Transverse colon (tissue), 4 donors: ENCODE measurements around the gene TBC1D8. TPM values are rescaled to one million over a fixed set of nuclear protein-coding genes. Genes with fewer than 3 reads are reported as not detected.

Source experiments
- DNase-seq: peaks from one replicate; pipeline ENCODE4 v3.0.0-alpha.2; 2019
- H3K27ac ChIP-seq, 4 donors: fragments of 200-600 bp; sonication (generic); 2 replicates each; pipeline ENCODE4 v1.5.1; 2016 to 2018; ENCODE audit warnings: inconsistent platforms in 4 of 4
- H3K27me3 ChIP-seq: fragments of 200-600 bp; sonication (generic); 2 replicates; pipeline ENCODE4 v1.5.1; 2017; ENCODE audit warnings: inconsistent platforms
- H3K36me3 ChIP-seq, 4 donors: fragments of 200-600 bp; sonication (generic); 2 replicates each; pipeline ENCODE4 v1.5.1; 2017 to 2019; ENCODE audit warnings: inconsistent platforms in 4 of 4
- H3K4me1 ChIP-seq, 4 donors: fragments of 200-600 bp; sonication (generic); 2 replicates each; pipeline ENCODE4 v1.5.1; 2017 to 2020; ENCODE audit warnings: inconsistent platforms in 4 of 4
- H3K4me3 ChIP-seq, 4 donors: fragments of 200-600 bp; sonication (generic); 1 replicate in 1 of 4; 2 replicates in 3 of 4; pipeline versions ENCODE4 v1.5.1 to v1.6.1; 2017 to 2019; ENCODE audit warnings: inconsistent platforms in 4 of 4
- H3K9me3 ChIP-seq, 2 donors: fragments of 200-600 bp; sonication (generic); 2 replicates each; pipeline ENCODE4 v1.5.1; 2017 to 2019; ENCODE audit warnings: inconsistent platforms in 2 of 2
- EP300 ChIP-seq: sonication (generic); formaldehyde crosslinking; IDR thresholded peaks from one replicate; pipeline ENCODE4 v1.6.1; 2017; ENCODE audit warnings: antibody characterized with exemption, low read depth
- POLR2A ChIP-seq: fragments of 450-650 bp; IDR thresholded peaks from one replicate; pipeline ENCODE4 v1.6.1; 2016; ENCODE audit warnings: antibody characterized with exemption, mild to moderate bottlenecking, moderate library complexity
- POLR2AphosphoS5 ChIP-seq, 3 donors: sonication (generic); formaldehyde crosslinking; IDR thresholded peaks; one replicate each; pipeline ENCODE4 v1.6.1; 2016; ENCODE audit warnings: antibody characterized with exemption in 3 of 3
- WGBS, 2 donors: methylation state at CpG; one replicate each; pipeline ENCODE4 v1.1.5; 2018; ENCODE audit warnings: low coverage in 1 of 2; 5-methylcytosine and 5-hydroxymethylcytosine counted together
- in situ Hi-C, 4 donors: fragments of 200-750 bp; cut with MboI; loops; one replicate each; pipeline versions ENCODE4 v1.15.0 to v1.15.1; 2017; ENCODE audit warnings: low sequenced_read_pairs in 3 of 4, low pct_ligation_motif_present in 1 of 4, low pct_unique_long_range_greater_than_20kb in 1 of 4
- intact Hi-C: fragments of 100-400 bp; cut with DNase I; formaldehyde crosslinking; loops from one replicate; pipeline ENCODE4 v1.15.1; 2023; ENCODE audit warnings: low total_unique reads
- total RNA-seq, 4 donors: library from RNA; depleted of rRNA; stranded (reverse); fragments of >200 nt; gene quantifications; one replicate each; pipeline ENCODE4 v1.1.0, GENCODE V29; 2016
- TF ChIP-seq, protein P1 (sequence below), 5 experiments: fragments of 200-600 bp in 3 of 5; fragments of 450-650 bp in 2 of 5; sonication (generic) in 3 of 5; IDR thresholded peaks; 1 replicate in 2 of 5; 2 replicates in 3 of 5; pipeline ENCODE4 v1.5.1; 2016 to 2017; ENCODE audit warnings: antibody characterized with exemption in 5 of 5, inconsistent platforms in 3 of 5, mild to moderate bottlenecking in 2 of 5, moderate library complexity in 1 of 5

TBC1D8 gene
- total RNA-seq, 4 donors from 2014 or later = 26.5 to 232 (median 88.4) TPM

DNA sequence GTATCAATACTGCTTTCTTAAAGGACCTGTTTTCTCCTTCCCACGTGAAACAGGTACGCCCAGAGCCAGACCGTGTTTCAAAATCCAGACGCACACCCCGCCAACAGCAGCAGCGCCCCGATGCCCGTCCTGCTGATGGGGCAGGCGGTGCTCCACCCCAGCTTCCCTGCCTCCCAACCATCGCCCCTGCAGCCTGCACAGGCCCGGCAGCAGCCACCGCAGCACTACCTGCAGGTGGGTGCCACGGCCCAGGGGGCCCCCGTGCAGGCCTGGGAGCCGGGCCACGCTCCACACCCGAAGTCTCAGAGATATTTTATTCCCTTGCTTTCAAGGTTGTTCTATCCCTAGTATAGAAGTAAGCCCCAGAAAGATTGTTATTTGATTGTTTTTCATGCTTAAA, 157.9 kb downstream of the TBC1D8 start:
- intact Hi-C loops = no loop called here
- H3K4me1 ChIP-seq = no peaks in the 10 kb centered on the region
- DNase-seq = no peak
- TF ChIP-seq, protein P1, sequence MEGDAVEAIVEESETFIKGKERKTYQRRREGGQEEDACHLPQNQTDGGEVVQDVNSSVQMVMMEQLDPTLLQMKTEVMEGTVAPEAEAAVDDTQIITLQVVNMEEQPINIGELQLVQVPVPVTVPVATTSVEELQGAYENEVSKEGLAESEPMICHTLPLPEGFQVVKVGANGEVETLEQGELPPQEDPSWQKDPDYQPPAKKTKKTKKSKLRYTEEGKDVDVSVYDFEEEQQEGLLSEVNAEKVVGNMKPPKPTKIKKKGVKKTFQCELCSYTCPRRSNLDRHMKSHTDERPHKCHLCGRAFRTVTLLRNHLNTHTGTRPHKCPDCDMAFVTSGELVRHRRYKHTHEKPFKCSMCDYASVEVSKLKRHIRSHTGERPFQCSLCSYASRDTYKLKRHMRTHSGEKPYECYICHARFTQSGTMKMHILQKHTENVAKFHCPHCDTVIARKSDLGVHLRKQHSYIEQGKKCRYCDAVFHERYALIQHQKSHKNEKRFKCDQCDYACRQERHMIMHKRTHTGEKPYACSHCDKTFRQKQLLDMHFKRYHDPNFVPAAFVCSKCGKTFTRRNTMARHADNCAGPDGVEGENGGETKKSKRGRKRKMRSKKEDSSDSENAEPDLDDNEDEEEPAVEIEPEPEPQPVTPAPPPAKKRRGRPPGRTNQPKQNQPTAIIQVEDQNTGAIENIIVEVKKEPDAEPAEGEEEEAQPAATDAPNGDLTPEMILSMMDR (IDR thresholded peaks at IDR 0.05) = no peak
- no peak for TF ChIP-seq POLR2AphosphoS5 (IDR thresholded peaks at IDR 0.05)
- no peak for TF ChIP-seq POLR2A
- TF ChIP-seq EP300 = no peak
- H3K4me3 ChIP-seq = no peak overlapping the region
- H3K9me3 ChIP-seq = no peaks in the 10 kb centered on the region
- WGBS, 2 donors = 85 to 93% methylated on average over 12 to 17 of the region's 17 CpGs
- in situ Hi-C loops = loop anchor here in 2 of 4 donors (10.0 to 25.0 kb wide), 2 partner anchors 381 to 388 kb away; no protein-coding TSS in a partner anchor
- H3K27ac ChIP-seq = no peak overlapping the region
- H3K36me3 ChIP-seq = peaks cover 0 to 4% (median 2%) of the 10 kb centered on the region in 4 donors
- H3K27me3 ChIP-seq = no peaks in the 10 kb centered on the region

DNA sequence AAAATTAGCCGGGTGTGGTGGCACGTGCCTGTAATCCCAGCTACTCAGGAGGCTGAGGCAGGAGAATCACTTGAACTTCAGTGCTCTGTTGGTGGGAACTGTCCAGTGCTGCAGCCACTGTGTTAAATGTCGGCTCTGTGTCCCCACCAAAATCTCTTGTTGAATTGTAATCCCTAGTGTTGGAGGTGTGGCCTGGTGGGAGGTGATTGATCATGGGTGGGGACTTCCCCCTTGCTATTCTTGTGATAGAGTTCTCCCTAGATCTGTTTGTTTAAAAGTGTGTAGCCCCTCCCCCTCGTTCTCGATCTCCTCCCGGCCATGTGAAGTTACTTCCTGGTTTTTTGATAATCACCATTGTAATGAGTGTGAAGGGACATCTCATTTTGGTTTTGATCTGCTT, 158.9 kb downstream of the TBC1D8 start:
- Histone ChIP-seq H3K9me3 (no peaks in the 10 kb centered on the region), H3K36me3 (peaks cover 0 to 4% (median 2%) of the 10 kb centered on the region in 4 donors), H3K27me3 (no peaks in the 10 kb centered on the region), H3K4me3 (no peak overlapping the region), H3K4me1 (no peaks in the 10 kb centered on the region), H3K27ac (no peak overlapping the region)
- WGBS, 2 donors = 77 to 90% methylated on average over 3 to 6 of the region's 6 CpGs
- TF ChIP-seq, protein P1 (IDR thresholded peaks at IDR 0.05) = no peak
- TF ChIP-seq POLR2A = no peak
- no peak for DNase-seq
- intact Hi-C loops (no loop called here), in situ Hi-C loops (loop anchor here in 2 of 4 donors (10.0 to 25.0 kb wide), 2 partner anchors 380 to 387 kb away; no protein-coding TSS in a partner anchor)

DNA sequence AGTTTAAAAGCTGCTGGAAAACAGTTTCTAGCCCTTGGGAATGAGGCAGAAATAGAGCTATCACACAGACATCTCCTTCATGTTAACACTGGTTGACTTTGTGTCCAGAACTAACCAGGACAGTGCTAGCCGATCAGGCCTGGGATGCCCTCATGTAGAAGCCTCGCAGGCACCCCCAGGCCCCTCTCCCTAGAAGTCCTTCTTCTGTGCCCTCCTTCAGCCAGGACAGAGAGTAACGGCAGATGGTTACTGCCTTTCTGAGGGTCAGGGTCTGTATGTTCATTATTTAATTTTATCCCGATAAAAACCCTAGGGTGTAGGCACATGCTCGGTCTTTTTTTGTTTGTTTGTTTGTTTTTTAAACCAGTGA, 159.8 kb downstream of the TBC1D8 start:
- Histone ChIP-seq H3K4me1 (no peaks in the 10 kb centered on the region), H3K36me3 (peaks cover 0 to 4% (median 2%) of the 10 kb centered on the region in 4 donors), H3K9me3 (no peaks in the 10 kb centered on the region), H3K27ac (no peak overlapping the region), H3K4me3 (no peak overlapping the region), H3K27me3 (no peaks in the 10 kb centered on the region)
- DNase-seq = no peak
- in situ Hi-C loops = loop anchor here in 2 of 4 donors (10.0 to 25.0 kb wide), 2 partner anchors 379 to 387 kb away; no protein-coding TSS in a partner anchor
- intact Hi-C loops = no loop called here
- TF ChIP-seq, protein P1 (IDR thresholded peaks at IDR 0.05) = no peak
- no peak for TF ChIP-seq EP300
- no peak for TF ChIP-seq POLR2AphosphoS5 (IDR thresholded peaks at IDR 0.05)
- TF ChIP-seq POLR2A = no peak
- WGBS, 2 donors = 90 to 95% methylated on average over 2 to 5 of the region's 5 CpGs

DNA sequence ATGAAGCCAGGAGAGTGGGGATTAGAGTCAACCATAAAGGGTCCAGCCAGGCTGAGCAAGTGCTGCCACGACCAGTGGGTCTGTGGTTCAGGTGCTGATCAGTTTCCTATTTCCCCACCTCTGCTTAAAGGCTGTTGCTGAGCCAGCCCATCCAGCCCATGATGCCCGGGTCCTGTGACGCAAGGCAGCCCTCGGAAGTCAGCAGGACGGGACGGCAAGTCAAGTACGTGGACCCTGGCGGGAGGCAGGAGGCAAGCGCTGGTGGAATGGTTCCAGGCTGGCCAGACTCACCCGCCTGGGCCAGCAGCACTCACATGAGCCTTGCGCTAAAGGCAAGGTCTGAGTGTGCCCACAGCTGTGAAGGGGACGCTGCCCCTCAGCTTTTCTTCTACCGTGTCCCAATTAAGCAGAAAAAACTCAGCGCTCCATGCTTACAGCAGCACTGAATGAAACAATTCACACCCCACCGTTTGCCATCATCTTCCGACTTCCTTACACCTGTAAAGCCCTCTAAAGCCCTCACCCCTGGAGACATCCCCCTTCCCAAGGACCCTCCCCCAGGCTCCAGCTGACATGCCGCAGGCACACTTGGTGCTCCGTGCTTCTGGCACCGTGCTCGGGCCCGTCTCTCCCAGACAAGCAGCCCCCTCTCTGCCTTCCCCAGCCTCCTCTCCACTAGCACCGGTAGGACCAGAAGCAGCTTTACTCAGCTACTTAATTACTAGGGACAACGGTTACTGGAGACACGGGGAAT, 160.4 kb downstream of the TBC1D8 start:
- Histone ChIP-seq H3K27ac (no peak overlapping the region), H3K9me3 (no peaks in the 10 kb centered on the region), H3K36me3 (peaks cover 0 to 4% (median 2%) of the 10 kb centered on the region in 4 donors), H3K4me1 (no peaks in the 10 kb centered on the region), H3K27me3 (no peaks in the 10 kb centered on the region), H3K4me3 (no peak overlapping the region)
- TF ChIP-seq POLR2A = no peak
- no peak for TF ChIP-seq POLR2AphosphoS5 (IDR thresholded peaks at IDR 0.05)
- TF ChIP-seq, protein P1 (IDR thresholded peaks at IDR 0.05) = no peak
- no peak for TF ChIP-seq EP300
- in situ Hi-C loops (loop anchor here in 2 of 4 donors (10.0 to 25.0 kb wide), 2 partner anchors 379 to 386 kb away; no protein-coding TSS in a partner anchor), intact Hi-C loops (no loop called here)
- 83 to 86% methylated on average over 3 to 24 of the region's 24 CpGs for WGBS, 2 donors
- no peak for DNase-seq
